OCI-LY3 (cell line): ENCODE data around the gene SH3PXD2A.
A peak's percentile ranks its signal among the peaks of the same experiment; 100 is the strongest.

Experiments used
- H2AFZ ChIP-seq: fragments of 200-600, 300-600 bp; shearing (Covaris generic); 2 replicates; pipeline ENCODE4 v1.6.0; 2014; ENCODE audit warnings: antibody characterized with exemption, low read depth, low read length
- H3K27ac ChIP-seq: fragments of 200-600, 300-600 bp; sonication (generic); 2 replicates; pipeline ENCODE4 v1.5.1; 2014; ENCODE audit warnings: mild to moderate bottlenecking, low read length, moderate library complexity, mixed read lengths
- H3K27me3 ChIP-seq: fragments of 200-600, 300-600 bp; sonication (generic); 2 replicates; pipeline ENCODE4 v1.6.1; 2014; ENCODE audit warnings: low read depth, low read length, mixed read lengths
- H3K36me3 ChIP-seq: fragments of 200-600, 300-600 bp; sonication (generic); replicated peaks from 2 replicates; pipeline ENCODE3; 2014; ENCODE audit warnings: low read depth, low read length, mixed read lengths
- H3K4me1 ChIP-seq: fragments of 300-600, 200-600 bp; sonication (generic); 2 replicates; pipeline ENCODE4 v1.6.1; 2014; ENCODE audit warnings: low read length, mixed read lengths
- H3K4me2 ChIP-seq: fragments of 200-600, 300-600 bp; sonication (generic); 2 replicates; pipeline ENCODE4 v1.6.1; 2014; ENCODE audit warnings: low read length, mixed read lengths
- H3K4me3 ChIP-seq: fragments of 300-600, 200-600 bp; sonication (generic); 2 replicates; pipeline ENCODE4 v1.5.1; 2014; ENCODE audit warnings: antibody characterized with exemption, mild to moderate bottlenecking, low read length, moderate library complexity
- H3K79me2 ChIP-seq: fragments of 300-600, 200-600 bp; shearing (Covaris generic); 2 replicates; pipeline ENCODE4 v1.6.1; 2014; ENCODE audit warnings: mild to moderate bottlenecking, low read length, mixed read lengths
- H3K9ac ChIP-seq: fragments of 300-600, 200-600 bp; shearing (Covaris generic); 2 replicates; pipeline ENCODE4 v1.6.0; 2014; ENCODE audit warnings: mild to moderate bottlenecking, low read length, moderate library complexity
- H3K9me3 ChIP-seq: fragments of 200-600, 300-600 bp; shearing (Covaris generic); 2 replicates; pipeline ENCODE4 v1.6.1; 2014; ENCODE audit warnings: low read length, mixed read lengths; ENCODE audit not compliant: insufficient read depth
- H4K20me1 ChIP-seq: fragments of 200-600, 300-600 bp; sonication (generic); 2 replicates; pipeline ENCODE4 v1.6.1; 2016; ENCODE audit warnings: low read length, mixed read lengths; ENCODE audit not compliant: insufficient read depth
- CTCF ChIP-seq: fragments of 200-600, 300-600 bp; sonication (generic); IDR thresholded peaks from 2 replicates; pipeline ENCODE4 v1.5.1; 2014; ENCODE audit warnings: antibody characterized with exemption, low read length, low read depth
- EZH2phosphoT487 ChIP-seq: fragments of 200-600 bp; shearing (Covaris generic); IDR thresholded peaks from 2 replicates; pipeline ENCODE4 v1.6.1; 2018; ENCODE audit warnings: antibody characterized with exemption, mixed run types, low read depth

SH3PXD2A gene

GRCh38 chr10:103682631-103683030 is 172.7 kb downstream of the SH3PXD2A start:
- H3K27ac ChIP-seq: no peak overlapping the region
- no peak overlapping the region for H3K4me3 ChIP-seq
- peaks cover 33% of the 10 kb centered on the region for H4K20me1 ChIP-seq
- H3K79me2 ChIP-seq: peaks cover 57% of the 10 kb centered on the region
- peaks cover 33% of the 10 kb centered on the region for H3K4me1 ChIP-seq
- no peaks in the 10 kb centered on the region for H3K36me3 ChIP-seq
- no peak overlapping the region for H3K9ac ChIP-seq
- TF ChIP-seq CTCF (no peak), EZH2phosphoT487 (no peak)
- H2AFZ ChIP-seq: no peak overlapping the region
- no peaks in the 10 kb centered on the region for H3K27me3 ChIP-seq
- no peak overlapping the region for H3K4me2 ChIP-seq
- no peaks in the 10 kb centered on the region for H3K9me3 ChIP-seq

GRCh38 chr10:103681617-103682399 is 173.6 kb downstream of the SH3PXD2A start:
- peaks cover 27% of the 10 kb centered on the region for H4K20me1 ChIP-seq

GRCh38 chr10:103680869-103681236 is 174.5 kb downstream of the SH3PXD2A start:
- no peak overlapping the region for H3K4me3 ChIP-seq
- H4K20me1 ChIP-seq: peaks cover 20% of the 10 kb centered on the region
- peaks cover 30% of the 10 kb centered on the region for H3K4me1 ChIP-seq
- H3K4me2 ChIP-seq: no peak overlapping the region
- no peaks in the 10 kb centered on the region for H3K27me3 ChIP-seq
- H3K27ac ChIP-seq: no peak overlapping the region
- H3K36me3 ChIP-seq: no peaks in the 10 kb centered on the region
- no peak overlapping the region for H3K9ac ChIP-seq
- H3K79me2 ChIP-seq: peaks cover 59% of the 10 kb centered on the region
- TF ChIP-seq CTCF (no peak), EZH2phosphoT487 (no peak)
- no peak overlapping the region for H2AFZ ChIP-seq
- H3K9me3 ChIP-seq: no peaks in the 10 kb centered on the region

More at GRCh38 chr10:103681617-103682399, 173.6 kb downstream of the SH3PXD2A start:
- Histone ChIP-seq H3K27ac (no peak overlapping the region), H3K36me3 (no peaks in the 10 kb centered on the region), H3K9ac (no peak overlapping the region), H3K79me2 (peaks cover 62% of the 10 kb centered on the region), H3K9me3 (no peaks in the 10 kb centered on the region), H3K4me3 (no peak overlapping the region), H2AFZ (no peak overlapping the region), H3K4me1 (peaks cover 35% of the 10 kb centered on the region), H3K27me3 (no peaks in the 10 kb centered on the region), H3K4me2 (no peak overlapping the region)
- TF ChIP-seq CTCF (no peak), EZH2phosphoT487 (no peak)

GRCh38 chr10:103679096-103679790 is 176.1 kb downstream of the SH3PXD2A start:
- TF ChIP-seq CTCF: no peak
- no peak for TF ChIP-seq EZH2phosphoT487
- H3K36me3 ChIP-seq: no peaks in the 10 kb centered on the region
- peaks cover 8% of the 10 kb centered on the region; the same call in 1 of the 2 replicates for H4K20me1 ChIP-seq
- H3K4me3 ChIP-seq: peak overlapping the region; percentile 24; the same call in 1 of the 2 replicates
- peaks cover 45% of the 10 kb centered on the region for H3K79me2 ChIP-seq
- peak overlapping the region; percentile 94 for H3K4me2 ChIP-seq
- no peak overlapping the region for H2AFZ ChIP-seq
- H3K9ac ChIP-seq: peak overlapping the region; percentile 76; the same call in 1 of the 2 replicates
- H3K27ac ChIP-seq: peak overlapping the region; percentile 26
- peaks cover 29% of the 10 kb centered on the region for H3K4me1 ChIP-seq
- H3K9me3 ChIP-seq: no peaks in the 10 kb centered on the region
- no peaks in the 10 kb centered on the region for H3K27me3 ChIP-seq
